Astrocyte of the spinal cord (primary cell): ENCODE results near the gene LRP1B.

Source experiments
- DNase-seq: peaks from one replicate; pipeline ENCODE4 v3.0.0; 2011; ENCODE audit warnings: low read depth, low spot score
- H3K4me3 ChIP-seq: 2 replicates; pipeline ENCODE4 v1.5.1; 2011; ENCODE audit warnings: low read depth, mild to moderate bottlenecking, low read length, moderate library complexity
- CTCF ChIP-seq: IDR thresholded peaks from 2 replicates; pipeline ENCODE4 v1.5.1; 2012; ENCODE audit warnings: low read depth, mild to moderate bottlenecking, low read length, inconsistent platforms
- in situ Hi-C: cut with HindIII; loops from 2 replicates; pipeline ENCODE4 v1.10.0; 2017; ENCODE audit warnings: low sequenced_read_pairs

Gene LRP1B

GRCh38 chr2:140943867-140944266 lies 1186.9 kb downstream of the LRP1B start:
- no peak for DNase-seq
- in situ Hi-C loops, result no loop called here

GRCh38 chr2:140942284-140942683 lies 1188.5 kb downstream of the LRP1B start:
- no peak for DNase-seq
- in situ Hi-C loops, result no loop called here
- TF ChIP-seq CTCF, result no peak
- H3K4me3 ChIP-seq, result no peak overlapping the region

More at GRCh38 chr2:140943867-140944266, 1186.9 kb downstream of the LRP1B start:
- no peak overlapping the region for H3K4me3 ChIP-seq
- TF ChIP-seq CTCF, result no peak

- DNase-seq, result no peak
- no peak overlapping the region for H3K4me3 ChIP-seq
- in situ Hi-C loops, result no loop called here
- no peak for TF ChIP-seq CTCF
These were observed 1201.0 kb downstream of the LRP1B start for GRCh38 chr2:140929849-140930248.

GRCh38 chr2:140918426-140918825 lies 1212.4 kb downstream of the LRP1B start:
- no peak overlapping the region for H3K4me3 ChIP-seq
- in situ Hi-C loops, result no loop called here
- no peak for DNase-seq
- TF ChIP-seq CTCF, result no peak

GRCh38 chr2:140916410-140916809 lies 1214.4 kb downstream of the LRP1B start:
- in situ Hi-C loops, result no loop called here
- no peak for DNase-seq
- TF ChIP-seq CTCF, result no peak
- H3K4me3 ChIP-seq, result no peak overlapping the region

- in situ Hi-C loops, result no loop called here
- TF ChIP-seq CTCF, result no peak
- no peak for DNase-seq
- H3K4me3 ChIP-seq, result no peak overlapping the region
These were observed 1220.1 kb downstream of the LRP1B start for GRCh38 chr2:140910683-140911082.
